C4-2B (cell line): Measurements from ENCODE around the gene IGLL1.

ENCODE experiments used
- H3K27ac ChIP-seq: fragments of 450-650 bp; 2 replicates; pipeline ENCODE4 v1.5.1; 2017
- CTCF ChIP-seq: fragments of 450-650 bp; conservative IDR thresholded peaks from 2 replicates; pipeline ENCODE4 v1.5.1; 2017; ENCODE audit warnings: mild to moderate bottlenecking
- ZFX ChIP-seq: fragments of 450-650 bp; IDR thresholded peaks from 2 replicates; pipeline ENCODE4 v1.6.1; 2017

Gene IGLL1

GRCh38 chr22:23555118-23555517 lies 25.0 kb downstream of the IGLL1 start:
- TF ChIP-seq CTCF (no peak), ZFX (no peak)

DNA sequence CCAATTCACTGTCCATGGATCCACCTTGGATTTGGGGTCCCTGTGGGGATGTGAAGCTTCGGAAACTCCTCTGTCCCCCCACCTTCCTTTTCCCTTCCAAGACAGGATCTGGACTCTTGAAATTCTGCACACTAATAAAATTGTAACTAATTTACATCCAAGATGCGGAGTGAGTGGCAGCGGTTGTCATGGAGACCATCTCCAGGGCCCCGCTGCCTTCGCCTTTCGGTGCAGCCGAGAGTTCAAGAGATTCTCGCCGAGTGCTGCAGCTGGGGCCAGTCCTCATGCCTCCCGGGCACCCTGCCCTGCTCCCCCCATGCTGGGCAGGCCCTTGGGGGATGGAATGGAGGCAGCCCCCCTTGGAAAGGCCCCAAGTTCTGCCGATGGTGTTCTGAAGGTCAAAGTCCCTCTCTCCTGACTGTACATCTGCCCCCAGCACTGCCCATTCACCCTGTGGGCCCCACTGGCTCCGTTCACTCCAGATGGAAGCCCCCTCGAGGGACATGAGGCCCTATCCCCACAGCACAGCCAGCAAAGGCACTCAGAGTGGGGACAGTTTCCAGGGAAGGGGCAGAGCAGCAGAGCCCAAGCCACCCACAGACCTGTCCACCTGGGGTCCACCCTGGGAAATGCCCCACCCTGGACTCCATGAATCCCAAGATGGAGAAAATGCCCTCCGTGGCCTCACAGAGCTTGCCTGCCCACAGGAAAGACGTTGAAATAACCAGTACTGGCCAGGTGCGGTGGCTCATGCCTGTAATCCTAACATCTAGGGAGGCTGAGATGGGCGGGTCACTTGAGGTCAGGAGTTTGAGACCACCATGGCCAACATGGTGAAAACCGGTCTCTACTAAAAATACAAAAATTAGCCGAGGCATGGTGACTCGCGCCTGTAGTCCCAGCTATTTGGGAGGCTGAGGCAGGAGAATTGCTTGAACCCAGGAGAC lies 25.9 kb downstream of the IGLL1 start:
- TF ChIP-seq ZFX = no peak
- no peak for TF ChIP-seq CTCF
- H3K27ac ChIP-seq = no peak overlapping the region

More at GRCh38 chr22:23555118-23555517, 25.0 kb downstream of the IGLL1 start:
- H3K27ac ChIP-seq = no peak overlapping the region

- no peak overlapping the region for H3K27ac ChIP-seq
- TF ChIP-seq CTCF = no peak
- no peak for TF ChIP-seq ZFX
These were observed 26.7 kb downstream of the IGLL1 start for GRCh38 chr22:23553438-23553837.

DNA sequence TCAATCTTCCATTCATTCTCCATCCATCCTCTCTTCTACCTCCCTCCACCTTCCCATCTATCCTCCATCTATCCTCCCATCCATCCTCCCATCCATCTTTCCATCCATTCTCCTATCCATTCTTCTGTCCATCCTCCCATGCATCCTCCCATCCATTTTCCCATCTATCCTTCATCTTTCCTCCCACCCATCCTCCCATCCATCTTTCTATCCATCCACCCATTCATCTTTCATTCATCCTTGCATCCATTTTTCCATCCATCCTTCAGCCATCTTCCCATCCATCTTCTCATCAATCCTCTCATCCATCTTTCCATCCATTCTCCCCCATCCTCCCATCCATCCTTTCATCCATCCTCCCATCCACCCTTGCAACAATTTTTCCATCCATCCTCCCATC lies 27.5 kb downstream of the IGLL1 start:
- no peak overlapping the region for H3K27ac ChIP-seq
- TF ChIP-seq CTCF (no peak), ZFX (no peak)

- no peak overlapping the region for H3K27ac ChIP-seq
- TF ChIP-seq ZFX (no peak), CTCF (no peak)
These were observed 28.7 kb downstream of the IGLL1 start for GRCh38 chr22:23551385-23551784.

DNA sequence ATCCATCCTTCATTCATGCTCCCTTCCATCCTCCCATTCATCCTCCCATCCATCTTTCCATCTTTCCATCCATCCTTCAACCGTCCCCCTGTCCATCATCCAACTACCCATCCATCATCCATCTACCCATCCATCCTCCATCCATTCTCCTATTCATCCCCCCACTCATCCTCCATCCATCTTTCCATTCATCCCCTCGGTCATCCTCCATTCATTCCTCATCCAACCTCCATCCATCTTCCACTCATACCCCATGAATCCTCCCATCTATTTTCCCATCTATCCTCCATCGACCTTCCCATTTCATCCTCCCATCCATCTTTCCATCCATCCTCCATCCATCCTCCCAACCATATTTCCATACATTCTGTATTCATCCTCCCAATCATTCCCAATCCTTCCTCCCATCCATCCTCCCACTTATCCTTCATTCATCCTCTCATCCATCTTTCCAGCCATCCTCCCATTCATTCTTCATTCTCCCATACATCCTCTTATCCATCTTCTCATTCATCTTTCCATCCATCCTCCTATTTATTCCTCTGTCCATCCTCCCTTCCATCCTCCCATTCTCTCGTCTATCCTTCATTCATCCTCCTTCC lies 29.9 kb downstream of the IGLL1 start:
- TF ChIP-seq ZFX = no peak
- no peak for TF ChIP-seq CTCF
- H3K27ac ChIP-seq = no peak overlapping the region

DNA sequence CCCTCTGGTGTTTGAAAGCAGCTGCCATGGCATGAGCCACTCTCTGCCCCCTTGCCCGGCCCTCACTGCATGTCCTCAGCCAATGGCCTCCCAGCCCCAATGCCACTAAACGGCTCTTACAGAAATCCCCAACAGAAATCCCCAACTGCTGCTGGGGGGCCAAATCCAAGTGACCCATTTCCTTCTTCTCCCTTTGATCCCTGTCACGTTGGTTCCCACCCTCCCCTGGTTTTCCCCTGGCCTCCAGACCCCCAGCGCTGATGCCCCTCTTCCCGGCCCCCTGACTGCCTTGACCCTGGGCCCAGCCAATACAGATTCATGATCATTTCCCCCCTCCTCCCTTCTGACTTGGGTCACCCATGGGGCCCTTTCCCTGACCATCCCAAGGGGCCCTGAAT lies 30.9 kb downstream of the IGLL1 start:
- TF ChIP-seq ZFX = no peak
- no peak for TF ChIP-seq CTCF
- H3K27ac ChIP-seq = no peak overlapping the region
